Liver (tissue), 9 donors: Measurements from ENCODE around the gene GMEB2. TPM values are rescaled to one million over a fixed set of nuclear protein-coding genes. Genes with fewer than 3 reads are reported as not detected.

ENCODE experiments used
- DNase-seq: peaks from one replicate; pipeline ENCODE4 v3.0.0-alpha.2; 2017; ENCODE audit warnings: low spot score
- H3K27ac ChIP-seq, 2 donors: one replicate each; pipeline ENCODE4 v1.7.0; 2013; ENCODE audit warnings: inconsistent platforms in 2 of 2, low read length in 2 of 2, control low read depth in 1 of 2, low read depth in 1 of 2, mild to moderate bottlenecking in 1 of 2
- H3K27me3 ChIP-seq, 4 donors: one replicate each; pipeline versions ENCODE4 v1.6.1 to v1.7.0; 2013; ENCODE audit warnings: low read length in 3 of 4, inconsistent platforms in 1 of 4, mild to moderate bottlenecking in 1 of 4, moderate library complexity in 1 of 4; ENCODE audit not compliant: control insufficient read depth in 4 of 4, insufficient read depth in 4 of 4
- H3K36me3 ChIP-seq, 4 donors: one replicate each; pipeline versions ENCODE4 v1.6.1 to v1.7.0; 2013; ENCODE audit warnings: low read length in 3 of 4, mild to moderate bottlenecking in 3 of 4, low read depth in 1 of 4, moderate library complexity in 1 of 4; ENCODE audit not compliant: control insufficient read depth in 4 of 4, insufficient read depth in 3 of 4
- H3K4me1 ChIP-seq, 4 donors: one replicate each; pipeline versions ENCODE4 v1.6.1 to v1.7.0; 2013; ENCODE audit warnings: low read length in 3 of 4, mild to moderate bottlenecking in 3 of 4, moderate library complexity in 1 of 4; ENCODE audit not compliant: control insufficient read depth in 4 of 4, insufficient read depth in 4 of 4
- H3K4me3 ChIP-seq, 3 donors: one replicate each; pipeline versions ENCODE4 v1.6.1 to v1.7.0; 2013; ENCODE audit warnings: low read length in 3 of 3, control low read depth in 1 of 3, low read depth in 1 of 3, mild to moderate bottlenecking in 1 of 3
- H3K9ac ChIP-seq, 2 donors: one replicate each; pipeline ENCODE4 v1.7.0; 2013; ENCODE audit warnings: low read length in 2 of 2, mild to moderate bottlenecking in 2 of 2, moderate library complexity in 2 of 2, control low read depth in 1 of 2, low read depth in 1 of 2
- H3K9me3 ChIP-seq, 4 donors: one replicate each; pipeline versions ENCODE4 v1.6.1 to v1.7.0; 2013; ENCODE audit warnings: low read length in 3 of 4; ENCODE audit not compliant: control insufficient read depth in 4 of 4
- EGR1 ChIP-seq, 2 donors: IDR thresholded peaks; 2 replicates each; pipeline ENCODE4 v1.6.1; 2016 to 2018; ENCODE audit warnings: antibody characterized with exemption in 2 of 2, low read depth in 2 of 2
- FOXA1 ChIP-seq: IDR thresholded peaks from 2 replicates; pipeline ENCODE4 v1.6.1; 2016; ENCODE audit warnings: antibody characterized with exemption
- FOXA2 ChIP-seq: IDR thresholded peaks from 2 replicates; pipeline ENCODE4 v1.6.1; 2016; ENCODE audit warnings: antibody characterized with exemption
- GABPA ChIP-seq, 2 donors: IDR thresholded peaks in 1 of 2; conservative IDR thresholded peaks in 1 of 2; 2 replicates each; pipeline ENCODE4 v1.6.1; 2016; ENCODE audit warnings: antibody characterized with exemption in 2 of 2, mild to moderate bottlenecking in 1 of 2, moderate library complexity in 1 of 2
- HNF4G ChIP-seq: IDR thresholded peaks from 2 replicates; pipeline ENCODE4 v1.6.1; 2016; ENCODE audit warnings: antibody characterized with exemption
- JUND ChIP-seq, 2 donors: IDR thresholded peaks; 2 replicates each; pipeline ENCODE4 v1.6.1; 2016; ENCODE audit warnings: antibody characterized with exemption in 2 of 2
- RAD21 ChIP-seq, 2 donors: IDR thresholded peaks; 2 replicates each; pipeline ENCODE4 v1.6.1; 2016; ENCODE audit warnings: antibody characterized with exemption in 2 of 2, mild to moderate bottlenecking in 2 of 2
- SP1 ChIP-seq: IDR thresholded peaks from 2 replicates; pipeline ENCODE4 v1.6.1; 2018; ENCODE audit warnings: antibody characterized with exemption, mild to moderate bottlenecking
- TAF1 ChIP-seq: conservative IDR thresholded peaks from 2 replicates; pipeline ENCODE4 v1.6.1; 2016; ENCODE audit warnings: antibody characterized with exemption, mild to moderate bottlenecking
- YY1 ChIP-seq: IDR thresholded peaks from 2 replicates; pipeline ENCODE4 v1.6.1; 2016; ENCODE audit warnings: antibody characterized with exemption, mild to moderate bottlenecking
- WGBS: extraction: QIAGEN DNeasy Blood & Tissue Kit; methylation state at CpG from one replicate; pipeline ENCODE4 v1.1.7; 2013; 5-methylcytosine and 5-hydroxymethylcytosine counted together
- polyA plus RNA-seq, 2 donors: library from polyadenylated mRNA; stranded (reverse) in 1 of 2; unstranded in 1 of 2; fragments of 200-250 nt in 1 of 2; fragments of >200 nt in 1 of 2; fragmentation: Nextera tagmentation in 1 of 2; extraction: Ambion mirVana in 1 of 2; gene quantifications; one replicate each; pipeline versions ENCODE4 v1.2.1 to v1.2.3, GENCODE V29; 2013 to 2015
- total RNA-seq, 2 donors: library from RNA; depleted of rRNA; stranded (reverse); fragments of >200 nt; gene quantifications; one replicate each; pipeline ENCODE4 v1.2.3, GENCODE V29; 2014
- TF ChIP-seq, protein P1 (sequence below): IDR thresholded peaks from 2 replicates; pipeline ENCODE4 v1.6.1; 2016; ENCODE audit warnings: antibody characterized with exemption
- TF ChIP-seq, protein P2 (sequence below): IDR thresholded peaks from 2 replicates; pipeline ENCODE4 v1.6.1; 2016; ENCODE audit warnings: antibody characterized with exemption, mild to moderate bottlenecking
- TF ChIP-seq, protein P3 (sequence below): fragments of 150-350 bp; IDR thresholded peaks from 2 replicates; pipeline ENCODE4 v1.5.1; 2017; ENCODE audit warnings: improper control_type of control experiment, low read depth, low read length; ENCODE audit not compliant: missing input control
- TF ChIP-seq, protein P4 (sequence below): IDR thresholded peaks from 2 replicates; pipeline ENCODE4 v1.6.1; 2016; ENCODE audit warnings: antibody characterized with exemption
- donor health status: healthy.
- donor health status: healthy.
- donor health status: healthy.
- donor health status: healthy.
- donor health status: healthy.

The GMEB2 gene
- total and polyA plus RNA-seq, 4 donors: 1.3 to 8.6 (median 5.3) TPM

DNA sequence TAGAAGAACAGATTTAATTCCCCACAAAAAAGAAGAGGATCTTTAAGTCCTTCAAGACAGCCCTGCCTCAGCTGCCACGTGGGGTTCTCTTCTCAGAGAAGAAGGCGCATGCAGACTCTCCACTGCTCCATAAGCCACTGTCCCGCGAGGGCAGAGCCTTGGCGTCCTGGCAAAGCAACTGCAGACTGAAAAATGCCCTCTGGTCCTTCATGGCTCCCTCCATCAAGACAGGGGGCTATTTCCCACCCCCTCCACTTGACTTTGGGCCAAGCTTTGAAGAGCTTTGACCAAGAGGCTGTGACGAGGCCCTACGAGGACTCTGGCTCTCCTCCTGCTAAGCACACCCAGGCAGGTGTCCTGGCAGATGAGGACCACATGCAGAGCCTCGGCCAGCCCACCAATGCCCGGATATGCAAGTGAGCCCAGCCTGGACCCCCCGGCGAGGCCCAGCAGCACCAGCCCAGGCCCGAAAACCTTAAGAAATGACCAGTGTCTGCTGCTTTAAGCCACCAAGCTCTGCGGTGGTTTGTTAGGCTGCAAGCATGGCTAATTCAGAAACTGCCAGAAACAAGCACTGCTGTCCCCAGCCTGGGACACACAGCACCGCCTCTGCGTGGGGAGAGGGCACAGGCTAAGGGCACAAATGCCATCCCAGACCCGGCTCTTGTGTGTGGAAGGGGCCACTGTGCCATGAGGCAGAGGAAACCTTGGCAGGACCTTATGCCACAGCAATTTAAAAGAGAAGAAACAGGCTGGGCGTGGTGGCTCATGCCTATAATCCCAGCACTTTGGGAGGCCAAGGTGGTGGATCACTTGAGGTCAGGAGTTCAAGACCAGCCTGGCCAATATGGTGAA is 16.1 kb downstream of the GMEB2 start:
- WGBS: 94% methylated on average over 17 of the region's 17 CpGs
- Histone ChIP-seq H3K27ac (no peak overlapping the region), H3K9ac (no peak overlapping the region), H3K4me3 (no peak overlapping the region), H3K27me3 (no peaks in the 10 kb centered on the region), H3K36me3 (no peaks in the 10 kb centered on the region), H3K4me1 (no peaks in the 10 kb centered on the region), H3K9me3 (no peaks in the 10 kb centered on the region)
- no peak for TF ChIP-seq EGR1 (IDR thresholded peaks at IDR 0.05; ENCODE audit: low read depth in 2 of 2)
- no peak for TF ChIP-seq JUND (IDR thresholded peaks at IDR 0.05)
- TF ChIP-seq, protein P1, sequence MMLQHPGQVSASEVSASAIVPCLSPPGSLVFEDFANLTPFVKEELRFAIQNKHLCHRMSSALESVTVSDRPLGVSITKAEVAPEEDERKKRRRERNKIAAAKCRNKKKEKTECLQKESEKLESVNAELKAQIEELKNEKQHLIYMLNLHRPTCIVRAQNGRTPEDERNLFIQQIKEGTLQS: no peak
- TF ChIP-seq FOXA1: no peak
- no peak for TF ChIP-seq SP1
- TF ChIP-seq, protein P2, sequence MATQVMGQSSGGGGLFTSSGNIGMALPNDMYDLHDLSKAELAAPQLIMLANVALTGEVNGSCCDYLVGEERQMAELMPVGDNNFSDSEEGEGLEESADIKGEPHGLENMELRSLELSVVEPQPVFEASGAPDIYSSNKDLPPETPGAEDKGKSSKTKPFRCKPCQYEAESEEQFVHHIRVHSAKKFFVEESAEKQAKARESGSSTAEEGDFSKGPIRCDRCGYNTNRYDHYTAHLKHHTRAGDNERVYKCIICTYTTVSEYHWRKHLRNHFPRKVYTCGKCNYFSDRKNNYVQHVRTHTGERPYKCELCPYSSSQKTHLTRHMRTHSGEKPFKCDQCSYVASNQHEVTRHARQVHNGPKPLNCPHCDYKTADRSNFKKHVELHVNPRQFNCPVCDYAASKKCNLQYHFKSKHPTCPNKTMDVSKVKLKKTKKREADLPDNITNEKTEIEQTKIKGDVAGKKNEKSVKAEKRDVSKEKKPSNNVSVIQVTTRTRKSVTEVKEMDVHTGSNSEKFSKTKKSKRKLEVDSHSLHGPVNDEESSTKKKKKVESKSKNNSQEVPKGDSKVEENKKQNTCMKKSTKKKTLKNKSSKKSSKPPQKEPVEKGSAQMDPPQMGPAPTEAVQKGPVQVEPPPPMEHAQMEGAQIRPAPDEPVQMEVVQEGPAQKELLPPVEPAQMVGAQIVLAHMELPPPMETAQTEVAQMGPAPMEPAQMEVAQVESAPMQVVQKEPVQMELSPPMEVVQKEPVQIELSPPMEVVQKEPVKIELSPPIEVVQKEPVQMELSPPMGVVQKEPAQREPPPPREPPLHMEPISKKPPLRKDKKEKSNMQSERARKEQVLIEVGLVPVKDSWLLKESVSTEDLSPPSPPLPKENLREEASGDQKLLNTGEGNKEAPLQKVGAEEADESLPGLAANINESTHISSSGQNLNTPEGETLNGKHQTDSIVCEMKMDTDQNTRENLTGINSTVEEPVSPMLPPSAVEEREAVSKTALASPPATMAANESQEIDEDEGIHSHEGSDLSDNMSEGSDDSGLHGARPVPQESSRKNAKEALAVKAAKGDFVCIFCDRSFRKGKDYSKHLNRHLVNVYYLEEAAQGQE: no peak
- TF ChIP-seq RAD21 (IDR thresholded peaks at IDR 0.05): no peak
- DNase-seq: no peak

DNA sequence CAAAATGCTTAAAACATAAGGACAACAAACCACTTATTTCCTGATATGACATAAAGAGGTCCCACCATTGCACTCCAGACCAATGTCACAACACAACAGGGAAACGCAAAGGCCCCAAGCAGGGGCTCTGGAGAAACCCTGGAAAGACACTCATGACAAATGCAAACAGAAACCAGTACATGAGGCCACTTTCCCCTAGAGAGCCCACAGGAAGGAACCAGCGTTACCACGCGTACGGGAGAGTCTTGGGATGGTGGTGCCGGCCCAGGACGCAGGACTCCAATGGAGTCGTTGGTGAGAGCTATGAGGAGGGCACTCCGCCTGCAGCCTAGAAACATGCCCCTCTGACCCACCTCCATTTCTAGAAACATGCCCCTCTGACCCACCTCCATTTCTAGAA is 20.2 kb downstream of the GMEB2 start:
- no peak for DNase-seq
- H3K4me1 ChIP-seq: no peaks in the 10 kb centered on the region
- H3K27ac ChIP-seq: no peak overlapping the region
- H3K4me3 ChIP-seq: no peak overlapping the region
- peaks cover 5 to 11% (median 10%) of the 10 kb centered on the region in 4 donors for H3K36me3 ChIP-seq
- H3K9ac ChIP-seq: no peak overlapping the region
- H3K9me3 ChIP-seq: no peaks in the 10 kb centered on the region
- H3K27me3 ChIP-seq: no peaks in the 10 kb centered on the region
- no peak for TF ChIP-seq EGR1 (IDR thresholded peaks at IDR 0.05; ENCODE audit: low read depth in 2 of 2)
- TF ChIP-seq GABPA (IDR thresholded peaks at IDR 0.05 in 1 of 2, conservative IDR thresholded peaks at IDR 0.05 in 1 of 2): no peak
- TF ChIP-seq HNF4G: no peak
- TF ChIP-seq, protein P3, sequence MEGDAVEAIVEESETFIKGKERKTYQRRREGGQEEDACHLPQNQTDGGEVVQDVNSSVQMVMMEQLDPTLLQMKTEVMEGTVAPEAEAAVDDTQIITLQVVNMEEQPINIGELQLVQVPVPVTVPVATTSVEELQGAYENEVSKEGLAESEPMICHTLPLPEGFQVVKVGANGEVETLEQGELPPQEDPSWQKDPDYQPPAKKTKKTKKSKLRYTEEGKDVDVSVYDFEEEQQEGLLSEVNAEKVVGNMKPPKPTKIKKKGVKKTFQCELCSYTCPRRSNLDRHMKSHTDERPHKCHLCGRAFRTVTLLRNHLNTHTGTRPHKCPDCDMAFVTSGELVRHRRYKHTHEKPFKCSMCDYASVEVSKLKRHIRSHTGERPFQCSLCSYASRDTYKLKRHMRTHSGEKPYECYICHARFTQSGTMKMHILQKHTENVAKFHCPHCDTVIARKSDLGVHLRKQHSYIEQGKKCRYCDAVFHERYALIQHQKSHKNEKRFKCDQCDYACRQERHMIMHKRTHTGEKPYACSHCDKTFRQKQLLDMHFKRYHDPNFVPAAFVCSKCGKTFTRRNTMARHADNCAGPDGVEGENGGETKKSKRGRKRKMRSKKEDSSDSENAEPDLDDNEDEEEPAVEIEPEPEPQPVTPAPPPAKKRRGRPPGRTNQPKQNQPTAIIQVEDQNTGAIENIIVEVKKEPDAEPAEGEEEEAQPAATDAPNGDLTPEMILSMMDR: no peak
- TF ChIP-seq, protein P2: no peak
- no peak for TF ChIP-seq RAD21 (IDR thresholded peaks at IDR 0.05)
- no peak for TF ChIP-seq FOXA2
- TF ChIP-seq, protein P4, sequence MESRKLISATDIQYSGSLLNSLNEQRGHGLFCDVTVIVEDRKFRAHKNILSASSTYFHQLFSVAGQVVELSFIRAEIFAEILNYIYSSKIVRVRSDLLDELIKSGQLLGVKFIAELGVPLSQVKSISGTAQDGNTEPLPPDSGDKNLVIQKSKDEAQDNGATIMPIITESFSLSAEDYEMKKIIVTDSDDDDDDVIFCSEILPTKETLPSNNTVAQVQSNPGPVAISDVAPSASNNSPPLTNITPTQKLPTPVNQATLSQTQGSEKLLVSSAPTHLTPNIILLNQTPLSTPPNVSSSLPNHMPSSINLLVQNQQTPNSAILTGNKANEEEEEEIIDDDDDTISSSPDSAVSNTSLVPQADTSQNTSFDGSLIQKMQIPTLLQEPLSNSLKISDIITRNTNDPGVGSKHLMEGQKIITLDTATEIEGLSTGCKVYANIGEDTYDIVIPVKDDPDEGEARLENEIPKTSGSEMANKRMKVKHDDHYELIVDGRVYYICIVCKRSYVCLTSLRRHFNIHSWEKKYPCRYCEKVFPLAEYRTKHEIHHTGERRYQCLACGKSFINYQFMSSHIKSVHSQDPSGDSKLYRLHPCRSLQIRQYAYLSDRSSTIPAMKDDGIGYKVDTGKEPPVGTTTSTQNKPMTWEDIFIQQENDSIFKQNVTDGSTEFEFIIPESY: no peak
- TF ChIP-seq JUND (IDR thresholded peaks at IDR 0.05): no peak
- no peak for TF ChIP-seq SP1
- TF ChIP-seq, protein P1: no peak
- TF ChIP-seq TAF1: no peak
- no peak for TF ChIP-seq YY1
- 92% methylated on average over 9 of the region's 9 CpGs for WGBS
